ENCODE data around the gene SLC16A10. TPM values are rescaled to one million over a fixed set of nuclear protein-coding genes. Genes with fewer than 3 reads are reported as not detected.
"Not testable (repeated sequence)": the region's sequence is repeated elsewhere in the genome, so short reads cannot be mapped to it uniquely, and the experiment has no call there.

Gene SLC16A10
- total RNA-seq, 4 donors from 2014 or later = 1.1 to 70.5 (median 19.6) TPM

DNA sequence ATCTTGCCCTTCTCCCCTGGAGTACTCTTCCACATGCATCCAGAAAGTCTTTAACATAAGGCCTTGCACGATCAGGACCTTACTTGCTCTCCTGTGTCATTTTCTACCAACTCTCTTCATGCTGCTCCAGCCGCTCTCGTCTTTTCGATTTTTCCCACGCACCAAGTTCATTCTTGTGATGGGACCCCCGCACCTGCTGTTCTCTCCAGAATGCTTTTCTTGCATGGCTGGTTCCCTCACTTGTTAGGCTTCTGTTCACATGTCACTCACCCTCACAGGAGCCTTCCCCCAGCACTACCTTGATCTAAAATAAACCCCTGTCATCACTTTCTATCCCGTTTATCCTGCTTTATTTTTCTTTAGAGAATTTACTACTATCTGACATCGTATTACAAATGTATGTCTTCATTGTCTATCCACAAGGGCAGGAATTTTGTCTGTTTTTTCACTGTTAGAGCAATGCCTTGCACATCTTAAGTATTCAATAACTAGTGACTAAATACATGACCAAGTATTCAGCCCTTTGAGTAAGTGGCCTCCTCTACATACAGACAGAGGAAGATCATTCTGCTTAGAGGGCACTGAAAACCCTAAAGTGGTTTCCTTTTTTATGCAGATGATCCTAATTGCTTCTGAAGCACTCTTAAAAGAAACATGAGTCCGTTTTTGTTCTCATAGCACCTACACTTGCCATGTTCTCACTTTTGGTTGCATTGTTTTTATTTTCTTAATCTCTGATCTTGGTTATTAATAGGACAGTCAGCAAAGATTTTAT, 166.9 kb downstream of the SLC16A10 start:
- ATAC-seq (ENCODE audit: low FRiP score) = no peak
- TF ChIP-seq, protein P1, sequence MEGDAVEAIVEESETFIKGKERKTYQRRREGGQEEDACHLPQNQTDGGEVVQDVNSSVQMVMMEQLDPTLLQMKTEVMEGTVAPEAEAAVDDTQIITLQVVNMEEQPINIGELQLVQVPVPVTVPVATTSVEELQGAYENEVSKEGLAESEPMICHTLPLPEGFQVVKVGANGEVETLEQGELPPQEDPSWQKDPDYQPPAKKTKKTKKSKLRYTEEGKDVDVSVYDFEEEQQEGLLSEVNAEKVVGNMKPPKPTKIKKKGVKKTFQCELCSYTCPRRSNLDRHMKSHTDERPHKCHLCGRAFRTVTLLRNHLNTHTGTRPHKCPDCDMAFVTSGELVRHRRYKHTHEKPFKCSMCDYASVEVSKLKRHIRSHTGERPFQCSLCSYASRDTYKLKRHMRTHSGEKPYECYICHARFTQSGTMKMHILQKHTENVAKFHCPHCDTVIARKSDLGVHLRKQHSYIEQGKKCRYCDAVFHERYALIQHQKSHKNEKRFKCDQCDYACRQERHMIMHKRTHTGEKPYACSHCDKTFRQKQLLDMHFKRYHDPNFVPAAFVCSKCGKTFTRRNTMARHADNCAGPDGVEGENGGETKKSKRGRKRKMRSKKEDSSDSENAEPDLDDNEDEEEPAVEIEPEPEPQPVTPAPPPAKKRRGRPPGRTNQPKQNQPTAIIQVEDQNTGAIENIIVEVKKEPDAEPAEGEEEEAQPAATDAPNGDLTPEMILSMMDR (IDR thresholded peaks at IDR 0.05) = no peak
- DNase-seq (ENCODE audit: low spot score) = no peak

DNA sequence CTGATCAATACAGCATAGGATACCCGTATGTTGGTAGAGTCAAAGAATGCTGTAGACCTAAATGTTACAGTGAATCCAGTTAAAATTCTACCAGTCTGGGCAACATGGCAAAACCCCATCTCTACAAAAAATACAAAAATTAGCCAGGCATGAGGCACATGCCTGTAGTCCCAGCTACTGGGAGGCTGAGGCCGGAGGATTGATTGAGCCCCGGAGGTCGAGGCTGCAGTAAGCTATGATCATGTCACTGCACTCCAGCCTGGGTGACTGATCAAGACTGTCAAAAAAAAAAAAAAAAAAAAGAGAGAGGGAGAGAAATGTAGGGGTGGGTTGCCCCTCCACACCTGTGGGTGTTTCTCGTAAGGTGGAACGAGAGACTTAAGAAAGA, 167.5 kb downstream of the SLC16A10 start:
- TF ChIP-seq, protein P1 (IDR thresholded peaks at IDR 0.05) = no peak
- DNase-seq (ENCODE audit: low spot score) = no peak
- ATAC-seq (ENCODE audit: low FRiP score) = no peak

DNA sequence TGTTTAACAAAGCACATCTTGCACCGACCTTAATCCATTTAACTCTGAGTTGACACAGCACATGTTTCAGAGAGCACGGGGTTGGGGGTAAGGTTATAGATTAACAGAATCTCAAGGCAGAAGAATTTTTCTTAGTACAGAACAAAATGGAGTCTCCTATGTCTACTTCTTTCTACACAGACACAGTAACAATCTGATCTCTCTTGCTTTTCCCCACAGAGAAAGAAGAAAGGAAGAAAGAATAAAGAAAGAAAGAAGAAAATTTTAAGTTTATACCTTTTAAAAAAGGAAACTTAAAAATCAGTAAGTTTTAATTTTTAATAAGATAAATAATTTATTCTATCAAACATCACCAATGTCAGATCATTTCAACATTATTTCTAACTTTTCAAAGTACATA, 168.5 kb downstream of the SLC16A10 start:
- not testable (repeated sequence) for ATAC-seq (ENCODE audit: low FRiP score); DNase-seq (ENCODE audit: low spot score)

DNA sequence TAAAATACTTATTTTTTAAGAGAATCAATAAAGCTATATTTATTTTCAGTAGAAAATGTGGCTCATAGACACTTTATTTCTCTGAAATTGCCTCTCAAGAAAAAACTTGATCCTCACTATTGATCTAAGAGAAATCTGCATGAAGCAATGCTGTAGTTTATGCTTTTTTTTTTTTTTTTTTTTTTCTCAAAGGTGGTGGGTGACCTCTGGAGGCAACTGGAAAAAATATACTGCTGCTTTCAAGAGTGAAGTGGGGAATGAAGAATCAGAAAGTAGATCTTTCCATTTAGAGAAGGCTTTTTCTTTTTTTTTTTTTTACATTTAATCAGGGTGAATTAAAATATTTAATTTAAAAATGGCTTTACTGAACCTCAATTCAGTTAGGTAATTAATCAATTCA, 169.3 kb downstream of the SLC16A10 start:
- DNase-seq (ENCODE audit: low spot score) (no peak), ATAC-seq (ENCODE audit: low FRiP score) (no peak)
- TF ChIP-seq, protein P1 (IDR thresholded peaks at IDR 0.05) = no peak

DNA sequence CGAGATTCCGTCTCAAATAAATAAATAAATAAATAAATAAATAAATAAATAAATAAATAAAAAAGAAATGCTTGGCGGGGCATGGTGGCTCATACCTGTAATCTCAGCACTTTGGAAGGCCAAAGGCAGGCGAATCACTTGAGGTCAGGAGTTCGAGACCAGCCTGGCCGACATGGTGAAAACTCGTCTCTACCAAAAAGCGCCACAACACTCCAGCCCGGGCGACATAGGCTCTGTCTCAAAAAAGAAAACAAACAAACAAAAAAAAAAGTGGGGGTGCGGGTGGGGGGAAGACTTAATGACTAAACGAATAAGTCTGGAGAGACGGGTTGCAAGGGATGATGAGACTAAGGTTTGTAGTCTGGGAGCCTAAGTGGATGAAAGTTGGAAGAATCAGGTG, 170.7 kb downstream of the SLC16A10 start:
- no peak for DNase-seq (ENCODE audit: low spot score)
- TF ChIP-seq, protein P1 (IDR thresholded peaks at IDR 0.05) = no peak
- no peak for ATAC-seq (ENCODE audit: low FRiP score)

DNA sequence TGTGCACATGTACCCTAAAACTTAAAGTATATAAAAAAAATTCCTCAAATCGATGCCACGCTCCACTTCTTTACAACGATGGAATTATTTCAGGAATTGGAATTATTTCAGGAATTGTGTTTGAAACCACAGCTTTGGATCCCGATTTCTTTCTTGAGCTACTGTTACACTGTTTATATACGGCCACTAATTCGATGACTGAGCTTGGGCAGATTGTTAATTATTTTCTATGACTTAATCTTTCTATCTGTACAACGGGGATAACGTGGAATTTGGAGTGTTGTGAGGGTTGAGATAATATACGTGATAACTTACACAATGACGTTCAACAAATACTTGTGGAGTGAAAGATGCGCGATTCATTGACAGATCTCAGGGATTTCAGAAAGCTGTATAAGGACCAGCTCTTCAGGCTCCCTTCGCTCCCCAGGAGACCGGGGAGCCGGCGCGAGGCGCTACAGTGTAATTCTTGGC, 171.3 kb downstream of the SLC16A10 start:
- TF ChIP-seq, protein P1 (IDR thresholded peaks at IDR 0.05) = no peak
- no peak for ATAC-seq (ENCODE audit: low FRiP score)

DNA sequence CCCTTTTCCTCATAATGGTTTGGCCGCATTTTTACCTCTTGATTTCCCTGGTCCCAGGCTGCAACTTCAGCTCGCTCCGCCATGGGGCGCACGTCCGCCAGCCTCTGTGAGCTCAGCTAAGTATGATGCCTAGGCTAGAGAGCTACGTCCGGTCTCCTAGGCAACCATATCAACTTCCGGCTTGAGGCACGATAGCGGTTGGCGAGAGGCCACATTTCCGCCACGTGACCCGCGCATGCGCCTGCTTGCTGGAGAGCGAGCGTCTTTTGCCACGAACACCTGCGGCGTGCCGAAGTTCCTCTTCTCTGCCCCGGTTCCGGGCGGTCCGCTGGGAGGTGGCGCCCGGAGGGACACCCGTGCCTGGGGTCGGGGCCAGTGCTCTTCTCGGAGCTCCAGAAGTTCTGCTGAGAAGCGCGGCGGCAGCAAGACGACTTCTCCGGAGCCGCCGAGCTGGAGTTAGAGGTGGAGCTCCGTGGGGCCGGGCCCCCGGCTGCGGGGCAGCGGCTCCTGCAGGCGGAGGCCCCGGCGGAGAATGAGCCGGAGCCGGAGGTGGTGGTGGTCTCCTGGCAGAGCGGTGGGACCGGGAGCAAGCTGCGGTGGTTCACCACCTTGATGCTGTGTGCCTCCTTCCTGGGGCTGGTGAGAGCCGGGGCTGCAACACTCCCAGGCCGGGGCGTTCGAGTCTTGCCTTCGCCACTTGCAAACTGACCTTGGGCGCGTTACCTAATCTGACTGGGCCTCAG, 172.0 kb downstream of the SLC16A10 start:
- TF ChIP-seq, protein P1 (IDR thresholded peaks at IDR 0.05) = peak in 2 of 3 donors; percentile 84 to 95
- peak; percentile 99 for DNase-seq (ENCODE audit: low spot score)
- ATAC-seq (ENCODE audit: low FRiP score) = peak; percentile 99

More for the DNA sequence above, 171.3 kb downstream of the SLC16A10 start:
- DNase-seq (ENCODE audit: low spot score) = no peak
